OCI-M2 (cell line): ENCODE data around the gene HNRNPUL2.

Source experiments
- DNase-seq: peaks from one replicate; lab custom pipeline; 2025; ENCODE audit not compliant: unreplicated experiment; lab: John Stamatoyannopoulos, UW

Gene HNRNPUL2

GRCh38 chr11:62727872-62728170, 564 bp upstream of the HNRNPUL2 start:
- peak; percentile 73 for DNase-seq

GRCh38 chr11:62726915-62727164, 417 bp downstream of the HNRNPUL2 start:
- DNase-seq, result no peak

- no peak for DNase-seq
Observed at GRCh38 chr11:62726156-62726914, 922 bp downstream of the HNRNPUL2 start.

- no peak for DNase-seq
Observed at GRCh38 chr11:62725646-62726045, 1.6 kb downstream of the HNRNPUL2 start.

GRCh38 chr11:62724171-62724570, 3.1 kb downstream of the HNRNPUL2 start:
- no peak for DNase-seq

- DNase-seq, result no peak
Observed at GRCh38 chr11:62721994-62722393, 5.3 kb downstream of the HNRNPUL2 start.

- DNase-seq, result no peak
Observed at GRCh38 chr11:62719302-62719978, 7.8 kb downstream of the HNRNPUL2 start.

GRCh38 chr11:62716816-62717215, 10.4 kb downstream of the HNRNPUL2 start:
- DNase-seq, result no peak

GRCh38 chr11:62716206-62716605, 11.1 kb downstream of the HNRNPUL2 start:
- DNase-seq, result no peak

- no peak for DNase-seq
Observed at GRCh38 chr11:62715150-62716130, 11.8 kb downstream of the HNRNPUL2 start.

GRCh38 chr11:62713343-62713742, 13.9 kb downstream of the HNRNPUL2 start:
- no peak for DNase-seq

GRCh38 chr11:62712861-62713260, 14.4 kb downstream of the HNRNPUL2 start:
- DNase-seq, result no peak

GRCh38 chr11:62712276-62712812, 14.9 kb downstream of the HNRNPUL2 start:
- no peak for DNase-seq

GRCh38 chr11:62710001-62710345, 17.3 kb downstream of the HNRNPUL2 start:
- no peak for DNase-seq

- no peak for DNase-seq
Observed at GRCh38 chr11:62709247-62710000, 17.8 kb downstream of the HNRNPUL2 start.

GRCh38 chr11:62708793-62709192, 18.5 kb downstream of the HNRNPUL2 start:
- DNase-seq, result no peak

- no peak for DNase-seq
Observed at GRCh38 chr11:62708392-62708791, 18.9 kb downstream of the HNRNPUL2 start.

- no peak for DNase-seq
Observed at GRCh38 chr11:62707277-62707861, 19.9 kb downstream of the HNRNPUL2 start, which contains the start of the genes BSCL2 and GNG3. Gene BSCL2 (minus strand): TSS chr11:62707424. CDS start chr11:62707195, 229 bp downstream. Gene GNG3 (plus strand): TSS chr11:62707676. CDS start chr11:62708296, 620 bp downstream.

GRCh38 chr11:62706850-62707247, 20.4 kb downstream of the HNRNPUL2 start:
- DNase-seq, result no peak
